HepG2 (cell line): ENCODE data around the gene FAM89B. TPM values are rescaled to one million over a fixed set of nuclear protein-coding genes. Genes with fewer than 3 reads are reported as not detected.

Experiments used
- GZF1 ChIP-seq: sonication (generic); formaldehyde crosslinking; IDR thresholded peaks from 2 replicates; pipeline ENCODE4 v1.5.1; 2020; ENCODE audit warnings: mild to moderate bottlenecking, missing genetic modification reagents
- KAT7 ChIP-seq: IDR thresholded peaks from 2 replicates; pipeline ENCODE4 v1.6.1; 2018; ENCODE audit warnings: borderline replicate concordance, missing compliant biosample characterization
- MEIS1 ChIP-seq: sonication (generic); formaldehyde crosslinking; IDR thresholded peaks from 2 replicates; pipeline ENCODE4 v1.9.0; 2021; ENCODE audit warnings: mild to moderate bottlenecking, missing genetic modification reagents, moderate library complexity, borderline replicate concordance
- PHF5A ChIP-seq: IDR thresholded peaks from one replicate; pipeline ENCODE4 v1.6.1; 2018; ENCODE audit warnings: low read depth, missing genetic modification reagents; ENCODE audit not compliant: unreplicated experiment
- SMARCC2 ChIP-seq: fragments of 450-650 bp; IDR thresholded peaks from 2 replicates; pipeline ENCODE4 v1.6.1; 2017; ENCODE audit warnings: antibody characterized with exemption, mild to moderate bottlenecking
- ZNF703 ChIP-seq: sonication (generic); formaldehyde crosslinking; IDR thresholded peaks from 2 replicates; pipeline ENCODE4 v1.5.1; 2020; ENCODE audit warnings: missing genetic modification reagents, mild to moderate bottlenecking, moderate library complexity, borderline replicate concordance
- ZNF83 ChIP-seq: sonication (generic); formaldehyde crosslinking; IDR thresholded peaks from 2 replicates; pipeline ENCODE4 v1.4.0; 2020; ENCODE audit warnings: missing genetic modification reagents, mild to moderate bottlenecking, borderline replicate concordance
- ZNF841 ChIP-seq: sonication (generic); formaldehyde crosslinking; IDR thresholded peaks from 2 replicates; pipeline ENCODE4 v1.8.1; 2023; ENCODE audit warnings: missing genetic modification reagents, borderline replicate concordance
- polyA plus RNA-seq, 8 experiments: library from polyadenylated mRNA; depleted of rRNA in 3 of 8; stranded (reverse) in 7 of 8; unstranded in 1 of 8; fragments of >200 nt; fragmentation: Illumina TruSeq in 4 of 8; extraction: Trizol in 4 of 8; gene quantifications; 2 replicates each; pipeline versions ENCODE4 v1.2.1 to v1.2.3, GENCODE V29; 2011 to 2016; ENCODE audit warnings: low read depth in 4 of 8, missing spikeins in 1 of 8, mixed read lengths in 1 of 8; ENCODE audit not compliant: insufficient read depth in 1 of 8
- total RNA-seq, 5 experiments: library from RNA; depleted of rRNA; stranded (reverse); fragments of >200 nt; fragmentation: Illumina TruSeq; extraction: Trizol; gene quantifications; 2 replicates each; pipeline ENCODE4 v1.2.3, GENCODE V29; 2016; ENCODE audit warnings: low read depth in 1 of 5
- TF ChIP-seq, protein P1 (sequence below): sonication (generic); formaldehyde crosslinking; IDR thresholded peaks from 2 replicates; pipeline ENCODE4 v1.4.0; 2020; ENCODE audit warnings: mild to moderate bottlenecking, missing genetic modification reagents
- TF ChIP-seq, protein P2 (sequence below): sonication (generic); formaldehyde crosslinking; IDR thresholded peaks from 2 replicates; pipeline ENCODE4 v1.4.0; 2020; ENCODE audit warnings: missing genetic modification reagents
- TF ChIP-seq, protein P3 (sequence below): sonication (generic); formaldehyde crosslinking; IDR thresholded peaks from 2 replicates; pipeline ENCODE4 v1.5.0; 2020; ENCODE audit warnings: missing genetic modification reagents
- TF ChIP-seq, protein P4 (sequence below): sonication (generic); formaldehyde crosslinking; IDR thresholded peaks from 2 replicates; pipeline ENCODE4 v1.9.0; 2022; ENCODE audit warnings: missing genetic modification reagents, mild to moderate bottlenecking, borderline replicate concordance
- TF ChIP-seq, protein P5 (sequence below): sonication (generic); formaldehyde crosslinking; IDR thresholded peaks from 2 replicates; pipeline ENCODE4 v1.4.0; 2020; ENCODE audit warnings: mild to moderate bottlenecking, missing genetic modification reagents

Gene FAM89B
- total and polyA plus RNA-seq, 2 of the 13 experiments (the other 11 are each of a cell fraction or from before 2014, with no cell fraction given), result 5.7 to 8.0 TPM

DNA sequence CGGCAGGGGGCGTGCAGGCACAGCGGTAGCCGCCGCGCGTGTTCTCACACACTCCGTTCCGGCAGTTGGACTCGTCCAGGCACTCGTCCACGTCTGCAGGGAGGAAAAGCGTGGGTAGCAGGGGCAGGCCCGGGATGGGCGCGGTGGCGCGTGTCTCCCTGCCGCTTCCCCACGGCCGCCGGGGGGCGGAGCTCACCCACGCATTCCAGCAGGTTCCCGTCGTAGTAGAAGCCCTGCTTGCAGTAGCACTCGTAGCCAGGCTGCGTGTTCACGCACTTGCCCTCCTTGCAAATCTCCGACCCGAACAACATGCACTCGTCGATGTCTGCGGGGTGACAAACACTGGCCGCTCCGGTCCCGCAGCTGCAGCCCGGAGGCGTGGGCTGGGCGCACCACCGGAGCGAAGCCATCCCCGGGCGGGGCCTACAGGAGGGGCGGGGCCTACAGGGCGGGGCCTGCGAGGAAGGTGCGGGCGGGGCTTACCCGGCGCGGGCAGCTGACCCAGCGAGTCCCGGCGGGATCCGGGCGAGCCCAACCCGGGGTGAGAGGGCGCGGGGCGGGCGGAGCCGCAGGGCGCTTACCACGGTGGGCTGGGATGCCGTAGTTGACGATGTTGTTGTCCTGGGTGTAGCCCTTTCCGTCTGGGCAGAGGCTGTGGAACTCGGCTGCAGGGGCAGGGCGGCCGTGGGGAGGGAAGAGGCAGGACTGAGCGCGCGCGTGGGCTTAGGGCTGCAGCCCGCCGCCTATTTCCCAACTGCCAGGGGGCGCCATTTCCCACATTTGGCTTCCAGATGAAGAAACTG is 31.8 kb upstream of the FAM89B start (continued):
- TF ChIP-seq, protein P1, sequence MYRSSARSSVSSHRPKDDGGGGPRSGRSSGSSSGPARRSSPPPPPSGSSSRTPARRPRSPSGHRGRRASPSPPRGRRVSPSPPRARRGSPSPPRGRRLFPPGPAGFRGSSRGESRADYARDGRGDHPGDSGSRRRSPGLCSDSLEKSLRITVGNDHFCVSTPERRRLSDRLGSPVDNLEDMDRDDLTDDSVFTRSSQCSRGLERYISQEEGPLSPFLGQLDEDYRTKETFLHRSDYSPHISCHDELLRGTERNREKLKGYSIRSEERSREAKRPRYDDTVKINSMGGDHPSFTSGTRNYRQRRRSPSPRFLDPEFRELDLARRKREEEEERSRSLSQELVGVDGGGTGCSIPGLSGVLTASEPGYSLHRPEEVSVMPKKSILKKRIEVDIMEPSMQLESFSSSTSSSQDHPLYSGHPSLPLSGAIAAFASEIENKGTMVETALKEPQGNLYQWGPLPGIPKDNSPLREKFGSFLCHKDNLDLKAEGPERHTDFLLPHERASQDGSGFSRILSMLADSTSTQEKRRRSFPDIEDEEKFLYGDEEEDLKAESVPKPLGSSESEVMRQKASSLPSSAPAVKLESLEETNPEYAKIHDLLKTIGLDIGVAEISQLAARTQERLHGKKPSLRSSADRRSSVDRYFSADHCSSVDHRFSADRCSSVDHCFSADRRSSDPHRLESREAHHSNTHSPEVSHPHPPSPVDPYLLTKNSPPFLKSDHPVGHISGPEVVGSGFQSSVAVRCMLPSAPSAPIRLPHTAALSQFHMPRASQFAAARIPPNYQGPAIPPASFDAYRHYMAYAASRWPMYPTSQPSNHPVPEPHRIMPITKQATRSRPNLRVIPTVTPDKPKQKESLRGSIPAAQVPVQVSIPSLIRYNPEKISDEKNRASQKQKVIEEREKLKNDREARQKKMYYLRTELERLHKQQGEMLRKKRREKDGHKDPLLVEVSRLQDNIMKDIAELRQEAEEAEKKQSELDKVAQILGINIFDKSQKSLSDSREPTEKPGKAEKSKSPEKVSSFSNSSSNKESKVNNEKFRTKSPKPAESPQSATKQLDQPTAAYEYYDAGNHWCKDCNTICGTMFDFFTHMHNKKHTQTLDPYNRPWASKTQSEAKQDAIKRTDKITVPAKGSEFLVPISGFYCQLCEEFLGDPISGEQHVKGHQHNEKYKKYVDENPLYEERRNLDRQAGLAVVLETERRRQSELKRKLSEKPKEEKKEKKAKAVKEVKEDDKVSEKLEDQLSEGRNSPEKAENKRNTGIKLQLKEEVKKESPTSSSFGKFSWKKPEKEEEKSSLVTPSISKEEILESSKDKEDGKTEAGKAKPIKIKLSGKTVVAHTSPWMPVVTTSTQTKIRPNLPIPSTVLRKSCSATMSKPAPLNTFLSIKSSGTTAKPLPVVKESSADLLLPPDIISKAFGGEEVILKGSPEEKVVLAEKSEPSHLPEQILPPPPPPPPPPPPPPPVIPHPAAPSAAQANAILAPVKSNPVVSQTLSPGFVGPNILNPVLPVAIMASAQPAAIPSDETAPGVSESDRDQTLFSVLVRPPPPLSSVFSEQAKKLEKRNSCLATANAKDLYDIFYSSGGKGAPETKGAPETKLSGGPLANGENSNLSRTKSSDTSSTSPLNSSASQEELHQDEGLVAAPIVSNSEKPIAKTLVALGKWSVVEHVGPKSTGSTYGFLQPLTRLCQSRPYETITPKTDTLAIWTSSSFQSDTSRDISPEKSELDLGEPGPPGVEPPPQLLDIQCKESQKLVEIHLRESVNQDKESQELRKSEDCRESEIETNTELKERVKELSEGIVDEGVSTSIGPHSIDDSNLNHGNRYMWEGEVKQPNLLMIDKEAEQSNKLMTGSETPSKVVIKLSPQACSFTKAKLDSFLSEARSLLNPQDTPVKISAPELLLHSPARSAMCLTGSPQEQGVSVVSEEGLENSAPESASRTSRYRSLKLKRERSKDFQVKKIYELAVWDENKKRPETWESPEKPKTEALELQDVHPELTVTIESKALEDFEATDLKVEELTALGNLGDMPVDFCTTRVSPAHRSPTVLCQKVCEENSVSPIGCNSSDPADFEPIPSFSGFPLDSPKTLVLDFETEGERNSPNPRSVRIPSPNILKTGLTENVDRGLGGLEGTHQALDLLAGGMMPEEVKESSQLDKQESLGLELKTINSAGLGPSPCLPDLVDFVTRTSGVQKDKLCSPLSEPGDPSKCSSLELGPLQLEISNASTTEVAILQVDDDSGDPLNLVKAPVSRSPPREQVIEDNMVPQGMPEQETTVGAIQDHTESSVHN, result no peak
- TF ChIP-seq, protein P2, sequence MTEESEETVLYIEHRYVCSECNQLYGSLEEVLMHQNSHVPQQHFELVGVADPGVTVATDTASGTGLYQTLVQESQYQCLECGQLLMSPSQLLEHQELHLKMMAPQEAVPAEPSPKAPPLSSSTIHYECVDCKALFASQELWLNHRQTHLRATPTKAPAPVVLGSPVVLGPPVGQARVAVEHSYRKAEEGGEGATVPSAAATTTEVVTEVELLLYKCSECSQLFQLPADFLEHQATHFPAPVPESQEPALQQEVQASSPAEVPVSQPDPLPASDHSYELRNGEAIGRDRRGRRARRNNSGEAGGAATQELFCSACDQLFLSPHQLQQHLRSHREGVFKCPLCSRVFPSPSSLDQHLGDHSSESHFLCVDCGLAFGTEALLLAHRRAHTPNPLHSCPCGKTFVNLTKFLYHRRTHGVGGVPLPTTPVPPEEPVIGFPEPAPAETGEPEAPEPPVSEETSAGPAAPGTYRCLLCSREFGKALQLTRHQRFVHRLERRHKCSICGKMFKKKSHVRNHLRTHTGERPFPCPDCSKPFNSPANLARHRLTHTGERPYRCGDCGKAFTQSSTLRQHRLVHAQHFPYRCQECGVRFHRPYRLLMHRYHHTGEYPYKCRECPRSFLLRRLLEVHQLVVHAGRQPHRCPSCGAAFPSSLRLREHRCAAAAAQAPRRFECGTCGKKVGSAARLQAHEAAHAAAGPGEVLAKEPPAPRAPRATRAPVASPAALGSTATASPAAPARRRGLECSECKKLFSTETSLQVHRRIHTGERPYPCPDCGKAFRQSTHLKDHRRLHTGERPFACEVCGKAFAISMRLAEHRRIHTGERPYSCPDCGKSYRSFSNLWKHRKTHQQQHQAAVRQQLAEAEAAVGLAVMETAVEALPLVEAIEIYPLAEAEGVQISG (CRISPR knock-in tag), result no peak
- TF ChIP-seq ZNF841 (CRISPR knock-in tag) (no peak), ZNF83 (no peak), PHF5A (no peak), SMARCC2 (no peak), MEIS1 (CRISPR knock-in tag) (no peak), ZNF703 (CRISPR knock-in tag) (no peak), GZF1 (CRISPR knock-in tag) (no peak), KAT7 (CRISPR knock-in tag) (no peak)
- TF ChIP-seq, protein P3, sequence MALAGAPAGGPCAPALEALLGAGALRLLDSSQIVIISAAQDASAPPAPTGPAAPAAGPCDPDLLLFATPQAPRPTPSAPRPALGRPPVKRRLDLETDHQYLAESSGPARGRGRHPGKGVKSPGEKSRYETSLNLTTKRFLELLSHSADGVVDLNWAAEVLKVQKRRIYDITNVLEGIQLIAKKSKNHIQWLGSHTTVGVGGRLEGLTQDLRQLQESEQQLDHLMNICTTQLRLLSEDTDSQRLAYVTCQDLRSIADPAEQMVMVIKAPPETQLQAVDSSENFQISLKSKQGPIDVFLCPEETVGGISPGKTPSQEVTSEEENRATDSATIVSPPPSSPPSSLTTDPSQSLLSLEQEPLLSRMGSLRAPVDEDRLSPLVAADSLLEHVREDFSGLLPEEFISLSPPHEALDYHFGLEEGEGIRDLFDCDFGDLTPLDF, result no peak
- TF ChIP-seq, protein P4, sequence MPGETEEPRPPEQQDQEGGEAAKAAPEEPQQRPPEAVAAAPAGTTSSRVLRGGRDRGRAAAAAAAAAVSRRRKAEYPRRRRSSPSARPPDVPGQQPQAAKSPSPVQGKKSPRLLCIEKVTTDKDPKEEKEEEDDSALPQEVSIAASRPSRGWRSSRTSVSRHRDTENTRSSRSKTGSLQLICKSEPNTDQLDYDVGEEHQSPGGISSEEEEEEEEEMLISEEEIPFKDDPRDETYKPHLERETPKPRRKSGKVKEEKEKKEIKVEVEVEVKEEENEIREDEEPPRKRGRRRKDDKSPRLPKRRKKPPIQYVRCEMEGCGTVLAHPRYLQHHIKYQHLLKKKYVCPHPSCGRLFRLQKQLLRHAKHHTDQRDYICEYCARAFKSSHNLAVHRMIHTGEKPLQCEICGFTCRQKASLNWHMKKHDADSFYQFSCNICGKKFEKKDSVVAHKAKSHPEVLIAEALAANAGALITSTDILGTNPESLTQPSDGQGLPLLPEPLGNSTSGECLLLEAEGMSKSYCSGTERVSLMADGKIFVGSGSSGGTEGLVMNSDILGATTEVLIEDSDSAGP, result no peak
- TF ChIP-seq, protein P5, sequence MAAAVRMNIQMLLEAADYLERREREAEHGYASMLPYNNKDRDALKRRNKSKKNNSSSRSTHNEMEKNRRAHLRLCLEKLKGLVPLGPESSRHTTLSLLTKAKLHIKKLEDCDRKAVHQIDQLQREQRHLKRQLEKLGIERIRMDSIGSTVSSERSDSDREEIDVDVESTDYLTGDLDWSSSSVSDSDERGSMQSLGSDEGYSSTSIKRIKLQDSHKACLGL, result peak; percentile 49; the same call in 1 of the 2 replicates
